Transverse colon (tissue), 4 donors: ENCODE data around the gene MFSD12. TPM values are rescaled to one million over a fixed set of nuclear protein-coding genes. Genes with fewer than 3 reads are reported as not detected.

Experiments
- DNase-seq: peaks from one replicate; pipeline ENCODE4 v3.0.0-alpha.2; 2019
- H3K27ac ChIP-seq, 4 donors: fragments of 200-600 bp; sonication (generic); 2 replicates each; pipeline ENCODE4 v1.5.1; 2016 to 2018; ENCODE audit warnings: inconsistent platforms in 4 of 4
- H3K27me3 ChIP-seq: fragments of 200-600 bp; sonication (generic); 2 replicates; pipeline ENCODE4 v1.5.1; 2017; ENCODE audit warnings: inconsistent platforms
- H3K36me3 ChIP-seq, 4 donors: fragments of 200-600 bp; sonication (generic); 2 replicates each; pipeline ENCODE4 v1.5.1; 2017 to 2019; ENCODE audit warnings: inconsistent platforms in 4 of 4
- H3K4me1 ChIP-seq, 4 donors: fragments of 200-600 bp; sonication (generic); 2 replicates each; pipeline ENCODE4 v1.5.1; 2017 to 2020; ENCODE audit warnings: inconsistent platforms in 4 of 4
- H3K4me3 ChIP-seq, 4 donors: fragments of 200-600 bp; sonication (generic); 1 replicate in 1 of 4; 2 replicates in 3 of 4; pipeline versions ENCODE4 v1.5.1 to v1.6.1; 2017 to 2019; ENCODE audit warnings: inconsistent platforms in 4 of 4
- H3K9me3 ChIP-seq, 2 donors: fragments of 200-600 bp; sonication (generic); 2 replicates each; pipeline ENCODE4 v1.5.1; 2017 to 2019; ENCODE audit warnings: inconsistent platforms in 2 of 2
- EP300 ChIP-seq: sonication (generic); formaldehyde crosslinking; IDR thresholded peaks from one replicate; pipeline ENCODE4 v1.6.1; 2017; ENCODE audit warnings: antibody characterized with exemption, low read depth
- POLR2A ChIP-seq: fragments of 450-650 bp; IDR thresholded peaks from one replicate; pipeline ENCODE4 v1.6.1; 2016; ENCODE audit warnings: antibody characterized with exemption, mild to moderate bottlenecking, moderate library complexity
- POLR2AphosphoS5 ChIP-seq, 3 donors: sonication (generic); formaldehyde crosslinking; IDR thresholded peaks; one replicate each; pipeline ENCODE4 v1.6.1; 2016; ENCODE audit warnings: antibody characterized with exemption in 3 of 3
- WGBS, 2 donors: methylation state at CpG; one replicate each; pipeline ENCODE4 v1.1.5; 2018; ENCODE audit warnings: low coverage in 1 of 2; 5-methylcytosine and 5-hydroxymethylcytosine counted together
- in situ Hi-C, 4 donors: fragments of 200-750 bp; cut with MboI; loops; one replicate each; pipeline versions ENCODE4 v1.15.0 to v1.15.1; 2017; ENCODE audit warnings: low sequenced_read_pairs in 3 of 4, low pct_ligation_motif_present in 1 of 4, low pct_unique_long_range_greater_than_20kb in 1 of 4
- intact Hi-C: fragments of 100-400 bp; cut with DNase I; formaldehyde crosslinking; loops from one replicate; pipeline ENCODE4 v1.15.1; 2023; ENCODE audit warnings: low total_unique reads
- total RNA-seq, 4 donors: library from RNA; depleted of rRNA; stranded (reverse); fragments of >200 nt; gene quantifications; one replicate each; pipeline ENCODE4 v1.1.0, GENCODE V29; 2016
- TF ChIP-seq, protein P1 (sequence below), 5 experiments: fragments of 200-600 bp in 3 of 5; fragments of 450-650 bp in 2 of 5; sonication (generic) in 3 of 5; IDR thresholded peaks; 1 replicate in 2 of 5; 2 replicates in 3 of 5; pipeline ENCODE4 v1.5.1; 2016 to 2017; ENCODE audit warnings: antibody characterized with exemption in 5 of 5, inconsistent platforms in 3 of 5, mild to moderate bottlenecking in 2 of 5, moderate library complexity in 1 of 5

The MFSD12 gene
- total RNA-seq, 4 donors from 2014 or later, result 35.2 to 214 (median 49.2) TPM

DNA sequence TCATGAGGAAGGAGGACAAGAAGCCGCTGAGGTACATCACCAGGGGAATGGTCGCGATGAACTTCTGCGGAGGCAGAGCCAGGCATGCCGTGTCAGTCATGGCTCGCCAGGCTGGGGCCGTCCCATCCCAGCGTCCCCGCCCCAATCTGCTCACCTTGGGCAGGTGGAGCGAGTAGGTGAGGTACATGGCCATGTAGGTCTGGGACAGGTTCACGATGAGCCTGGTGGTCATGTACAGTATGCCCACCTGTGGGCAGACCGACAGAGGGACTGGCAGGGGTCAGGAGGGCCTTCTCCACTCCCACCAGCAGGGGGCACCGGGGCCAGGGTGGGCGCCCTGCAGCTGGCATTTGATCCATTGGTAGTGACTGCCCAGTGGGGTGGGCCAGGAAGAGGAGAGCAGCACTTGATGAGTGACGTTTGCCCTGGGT lies 10.1 kb downstream of the MFSD12 start:
- 77% methylated on average over 5 of the region's 15 CpGs; no CpG with 5 or more reads in 1 of the 2 donors for WGBS, 2 donors
- H3K27me3 ChIP-seq, result no peaks in the 10 kb centered on the region
- H3K4me3 ChIP-seq, result no peak overlapping the region
- no peaks in the 10 kb centered on the region for H3K4me1 ChIP-seq
- DNase-seq, result no peak
- H3K9me3 ChIP-seq, result no peaks in the 10 kb centered on the region
- no peaks in the 10 kb centered on the region for H3K36me3 ChIP-seq
- H3K27ac ChIP-seq, result no peak overlapping the region
- TF ChIP-seq, protein P1, sequence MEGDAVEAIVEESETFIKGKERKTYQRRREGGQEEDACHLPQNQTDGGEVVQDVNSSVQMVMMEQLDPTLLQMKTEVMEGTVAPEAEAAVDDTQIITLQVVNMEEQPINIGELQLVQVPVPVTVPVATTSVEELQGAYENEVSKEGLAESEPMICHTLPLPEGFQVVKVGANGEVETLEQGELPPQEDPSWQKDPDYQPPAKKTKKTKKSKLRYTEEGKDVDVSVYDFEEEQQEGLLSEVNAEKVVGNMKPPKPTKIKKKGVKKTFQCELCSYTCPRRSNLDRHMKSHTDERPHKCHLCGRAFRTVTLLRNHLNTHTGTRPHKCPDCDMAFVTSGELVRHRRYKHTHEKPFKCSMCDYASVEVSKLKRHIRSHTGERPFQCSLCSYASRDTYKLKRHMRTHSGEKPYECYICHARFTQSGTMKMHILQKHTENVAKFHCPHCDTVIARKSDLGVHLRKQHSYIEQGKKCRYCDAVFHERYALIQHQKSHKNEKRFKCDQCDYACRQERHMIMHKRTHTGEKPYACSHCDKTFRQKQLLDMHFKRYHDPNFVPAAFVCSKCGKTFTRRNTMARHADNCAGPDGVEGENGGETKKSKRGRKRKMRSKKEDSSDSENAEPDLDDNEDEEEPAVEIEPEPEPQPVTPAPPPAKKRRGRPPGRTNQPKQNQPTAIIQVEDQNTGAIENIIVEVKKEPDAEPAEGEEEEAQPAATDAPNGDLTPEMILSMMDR (IDR thresholded peaks at IDR 0.05), result peak in 4 of 5 experiments; percentile 36 to 53 (median 41)
- TF ChIP-seq EP300, result no peak
- intact Hi-C loops, result loop anchor here (10.0 kb wide), 1 partner anchor 157 kb away; the partner anchor contains the start of genes PIP5K1C and TJP3
- in situ Hi-C loops, result no loop called here

DNA sequence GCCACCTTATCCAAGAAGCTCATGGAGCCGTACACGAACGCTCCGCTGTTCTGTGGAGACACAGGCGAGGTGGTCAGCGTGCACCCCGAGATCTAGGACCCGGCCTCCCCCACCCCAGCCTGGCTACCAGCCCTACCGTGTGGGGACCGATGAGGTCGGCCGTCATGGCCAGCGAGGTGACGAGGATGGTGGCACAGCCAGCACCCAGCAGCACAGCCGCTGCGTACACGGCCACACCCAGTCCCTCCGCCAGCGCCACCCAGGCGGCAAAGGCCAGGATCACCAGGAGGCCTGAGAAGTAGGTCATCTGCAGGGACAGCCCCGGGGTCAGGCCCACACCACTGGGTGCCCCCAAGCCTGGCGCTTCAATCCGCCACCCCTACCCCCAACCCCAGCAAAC lies 11.3 kb downstream of the MFSD12 start:
- H3K36me3 ChIP-seq, result no peaks in the 10 kb centered on the region
- DNase-seq, result no peak

DNA sequence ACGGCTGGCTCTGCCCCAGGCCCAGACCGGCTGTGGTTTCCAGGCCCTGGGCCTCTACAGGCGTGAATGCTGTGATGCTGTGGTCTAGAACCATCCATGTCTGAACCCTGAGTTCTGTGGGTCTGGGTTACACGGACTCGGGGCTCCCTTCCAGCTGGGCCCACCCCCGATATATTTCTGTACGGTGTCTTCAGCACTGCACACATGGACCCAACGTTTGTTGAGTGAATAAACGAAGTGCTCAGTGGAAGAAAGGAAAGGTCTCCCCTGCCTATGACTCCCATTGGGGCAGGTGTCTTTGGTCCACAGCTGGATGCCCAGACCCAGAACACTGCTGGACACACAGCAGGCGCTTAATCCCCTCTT lies 11.7 kb downstream of the MFSD12 start:
- H3K36me3 ChIP-seq, result no peaks in the 10 kb centered on the region
- no peak overlapping the region for H3K4me3 ChIP-seq
- no peak overlapping the region for H3K27ac ChIP-seq
- no peaks in the 10 kb centered on the region for H3K4me1 ChIP-seq
- H3K9me3 ChIP-seq, result no peaks in the 10 kb centered on the region
- H3K27me3 ChIP-seq, result no peaks in the 10 kb centered on the region
- TF ChIP-seq POLR2A, result no peak
- no peak for TF ChIP-seq POLR2AphosphoS5 (IDR thresholded peaks at IDR 0.05)
- TF ChIP-seq, protein P1 (IDR thresholded peaks at IDR 0.05), result no peak
- TF ChIP-seq EP300, result no peak
- 81 to 100% methylated on average over 2 to 10 of the region's 10 CpGs for WGBS, 2 donors
- no peak for DNase-seq
- in situ Hi-C loops, result no loop called here
- intact Hi-C loops, result loop anchor here (10.0 kb wide), 1 partner anchor 159 kb away; the partner anchor contains the start of genes PIP5K1C and TJP3

More for the DNA sequence above, 11.3 kb downstream of the MFSD12 start:
- intact Hi-C loops (loop anchor here (10.0 kb wide), 1 partner anchor 159 kb away; the partner anchor contains the start of genes PIP5K1C and TJP3), in situ Hi-C loops (no loop called here)
- WGBS, 2 donors, result 94 to 100% methylated on average over 3 to 23 of the region's 23 CpGs
- no peak for TF ChIP-seq EP300
- TF ChIP-seq, protein P1 (IDR thresholded peaks at IDR 0.05), result no peak
- TF ChIP-seq POLR2A, result no peak
- no peak for TF ChIP-seq POLR2AphosphoS5 (IDR thresholded peaks at IDR 0.05)
- Histone ChIP-seq H3K27ac (no peak overlapping the region), H3K9me3 (no peaks in the 10 kb centered on the region), H3K4me1 (no peaks in the 10 kb centered on the region), H3K27me3 (no peaks in the 10 kb centered on the region), H3K4me3 (no peak overlapping the region)

DNA sequence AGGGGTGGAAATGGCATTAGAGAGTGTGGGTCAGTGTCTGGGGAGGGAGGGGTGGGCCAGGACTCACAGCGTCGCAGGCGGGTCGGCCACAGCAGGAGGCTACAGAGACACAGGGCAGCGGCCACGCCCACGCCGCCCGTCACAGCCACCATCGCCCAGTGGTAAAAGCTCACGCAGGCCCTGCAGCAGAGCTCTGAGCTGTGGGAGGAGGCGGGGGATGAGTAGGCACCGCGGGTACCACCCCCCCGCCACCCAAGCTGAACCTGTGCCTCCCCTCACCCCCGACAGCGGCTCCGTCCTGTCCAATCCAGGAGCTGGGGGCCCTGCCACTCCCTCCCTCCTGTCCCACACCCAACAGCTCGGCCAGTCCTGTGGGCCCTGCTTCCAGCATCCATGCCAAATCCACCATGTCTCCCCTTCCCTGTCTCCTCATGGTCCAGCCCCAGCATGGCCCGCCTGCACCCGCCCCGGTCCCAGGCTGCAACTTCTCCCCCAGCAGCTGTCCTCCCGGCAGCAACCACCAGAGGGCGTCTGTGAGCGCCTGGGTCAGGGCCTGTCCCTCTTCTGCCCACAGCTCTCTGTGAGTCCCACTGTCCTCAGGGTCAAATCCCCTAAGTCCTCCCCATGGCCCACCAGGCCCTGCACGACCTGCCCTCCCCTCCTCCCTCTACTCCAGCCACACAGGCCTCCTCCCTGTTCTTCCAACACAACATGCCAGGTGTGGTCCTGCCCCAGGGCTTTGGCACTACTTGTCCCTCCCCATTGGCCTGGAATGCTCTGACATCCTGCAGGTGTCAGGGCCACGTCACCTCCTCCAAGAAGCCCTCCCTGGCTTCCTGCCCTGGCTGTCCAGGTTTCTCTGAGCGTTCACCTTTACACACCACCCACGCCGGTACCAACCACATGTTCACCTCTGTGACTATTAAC lies 12.4 kb downstream of the MFSD12 start:
- no peak overlapping the region for H3K4me3 ChIP-seq
- H3K9me3 ChIP-seq, result no peaks in the 10 kb centered on the region
- H3K36me3 ChIP-seq, result no peaks in the 10 kb centered on the region
- 55 to 80% methylated on average over 4 to 30 of the region's 30 CpGs for WGBS, 2 donors
- no peaks in the 10 kb centered on the region for H3K27me3 ChIP-seq
- intact Hi-C loops, result loop anchor here (5.0 to 10.0 kb wide), 2 partner anchors 72 to 160 kb away; partner anchors contain the start of genes PIP5K1C and TJP3
- TF ChIP-seq, protein P1 (IDR thresholded peaks at IDR 0.05), result peak; percentile 94 to 97 (median 94)
- TF ChIP-seq EP300, result no peak
- peak; percentile 80 for DNase-seq
- H3K4me1 ChIP-seq, result no peaks in the 10 kb centered on the region
- H3K27ac ChIP-seq, result no peak overlapping the region
- in situ Hi-C loops, result no loop called here
